HT-29 (cell line): ENCODE data around the gene GCC1. TPM values are rescaled to one million over a fixed set of nuclear protein-coding genes. Genes with fewer than 3 reads are reported as not detected.

Experiments used
- DNase-seq: peaks from one replicate; pipeline ENCODE4 v3.0.0-alpha.2; 2015; ENCODE audit warnings: low spot score
- total RNA-seq: library from RNA; depleted of rRNA; stranded (reverse); fragments of >200 nt; shearing (Covaris generic); gene quantifications from 2 replicates; pipeline ENCODE4 v1.2.3, GENCODE V29; 2014; rRNA removed

The GCC1 gene
- 14.7 and 15.1 TPM in 2 replicates for total RNA-seq

- peak; percentile 92 for DNase-seq
Measured at GRCh38 chr7:127585044-127585953, at the start of gene GCC1. Gene GCC1, minus strand, starts transcription at chr7:127585596. Its CDS starts 414 bp downstream, at chr7:127585182.

- no peak for DNase-seq
Measured at GRCh38 chr7:127632276-127632910, 47.0 kb upstream of the GCC1 start.

DNA sequence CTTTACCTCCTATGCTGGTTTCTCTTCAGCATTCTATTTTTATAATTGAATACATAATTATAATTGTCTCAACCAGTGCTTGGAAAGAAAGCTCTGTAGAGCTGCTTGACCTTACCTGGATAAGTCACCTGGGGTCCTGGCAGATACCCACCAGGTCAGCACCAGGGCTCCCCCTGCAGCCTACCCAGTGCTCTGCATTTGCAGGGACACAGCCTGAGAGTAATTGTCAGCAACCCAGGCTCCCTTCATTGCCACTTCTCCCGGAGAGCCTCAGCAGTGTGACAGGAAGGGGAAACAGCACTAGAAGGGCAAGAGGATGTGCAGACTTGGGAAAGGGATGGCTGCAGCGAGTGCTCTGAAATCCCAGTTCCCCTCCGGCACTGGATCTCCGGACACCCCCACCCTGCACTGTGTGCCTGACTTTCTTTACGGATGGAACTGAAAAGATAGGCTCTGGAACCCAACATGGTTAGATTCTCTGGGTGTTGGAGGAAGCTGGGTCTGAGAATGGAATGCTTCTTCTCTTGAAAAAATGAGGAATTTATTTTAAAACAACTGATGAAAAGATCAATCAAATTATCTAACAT lies 44.0 kb upstream of the GCC1 start:
- peak; percentile 56 for DNase-seq

DNA sequence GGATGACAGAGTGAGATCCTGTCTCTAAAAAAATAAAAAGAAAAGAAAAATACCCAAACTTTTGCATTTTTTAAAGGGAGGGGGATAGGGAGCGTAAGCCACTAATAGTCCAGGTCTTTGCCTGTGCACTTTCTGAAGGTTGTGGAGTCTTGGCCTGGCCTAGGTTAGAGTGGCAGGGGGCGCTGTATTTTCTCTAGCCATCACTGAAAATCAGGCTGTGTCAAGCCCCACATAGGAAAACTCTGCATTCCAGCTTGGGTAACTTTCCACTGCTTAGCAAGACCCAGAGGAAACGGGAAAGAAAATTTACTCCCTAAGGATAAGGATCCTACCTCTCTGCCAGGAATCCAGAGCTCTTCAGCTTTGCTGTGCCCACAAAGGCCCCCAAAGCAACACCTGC lies 43.0 kb upstream of the GCC1 start:
- DNase-seq, result no peak

GRCh38 chr7:127625331-127625730 lies 39.9 kb upstream of the GCC1 start:
- DNase-seq, result no peak

DNA sequence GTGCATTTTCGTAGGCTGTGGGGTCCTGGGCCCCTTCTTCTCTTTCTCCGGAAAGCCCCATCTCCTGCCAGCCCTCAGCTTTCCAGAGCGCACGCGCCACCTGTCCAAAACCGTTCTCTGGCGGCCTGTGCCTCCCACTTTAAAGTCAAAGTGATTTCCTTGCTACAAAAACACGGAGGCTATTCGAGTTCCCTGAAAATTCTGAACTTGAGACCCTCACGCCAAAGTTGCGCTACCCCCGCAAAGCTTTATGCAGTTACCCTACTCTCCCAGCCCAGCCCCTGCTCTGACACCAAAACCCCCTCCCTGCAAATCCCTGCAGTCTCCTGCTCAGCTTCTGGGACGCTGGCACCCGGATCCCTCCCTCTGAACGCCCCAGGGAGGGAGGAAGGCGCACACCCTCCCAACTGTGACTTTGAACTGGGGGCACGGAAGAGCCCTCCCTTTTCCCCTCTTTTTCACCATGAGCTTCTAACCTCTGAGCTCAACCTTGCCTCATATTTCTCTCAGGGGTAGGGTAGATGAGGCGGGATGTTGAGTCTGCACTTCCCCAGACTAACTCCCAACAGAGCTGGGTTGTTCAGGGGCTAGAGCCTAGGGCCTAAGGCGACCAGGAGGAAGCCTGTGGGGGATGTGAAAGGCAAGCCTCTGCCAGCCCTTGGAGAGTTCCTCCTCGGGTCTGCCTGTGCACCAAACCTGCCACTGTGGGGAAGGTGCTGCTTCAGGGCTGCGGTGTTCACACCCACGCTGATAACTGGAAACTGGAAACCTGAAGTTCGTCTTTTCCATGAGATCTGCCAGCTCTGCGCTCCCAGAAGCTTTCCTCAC lies 35.2 kb upstream of the GCC1 start:
- DNase-seq, result no peak

- DNase-seq, result no peak
Measured at GRCh38 chr7:127619681-127620405, 34.4 kb upstream of the GCC1 start.

DNA sequence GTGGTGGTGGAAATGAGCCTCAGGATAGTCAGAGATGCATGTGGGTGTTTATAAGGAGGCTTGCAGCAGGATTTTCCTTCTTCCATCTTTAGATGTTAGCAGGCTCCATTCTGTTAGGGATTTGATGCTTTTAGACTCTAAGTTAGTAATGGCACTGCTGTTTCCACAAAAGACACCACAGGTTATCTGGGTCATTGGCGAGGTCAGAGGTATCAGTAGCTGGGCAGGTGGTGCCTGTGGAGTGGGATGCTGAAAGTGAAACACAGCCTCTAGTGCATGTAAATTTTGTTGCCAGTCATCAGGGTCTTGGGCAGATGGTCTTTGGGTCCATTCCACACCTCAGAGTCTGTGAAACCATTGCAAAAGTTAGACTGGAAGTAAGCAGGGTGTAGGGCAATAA lies 33.4 kb upstream of the GCC1 start:
- no peak for DNase-seq

- DNase-seq, result no peak
Measured at GRCh38 chr7:127618042-127618441, 32.6 kb upstream of the GCC1 start, which contains the start of gene PAX4. Gene PAX4, minus strand, starts transcription at chr7:127618142. Its CDS starts 2,214 bp downstream, at chr7:127615928.

GRCh38 chr7:127616724-127617123 lies 31.3 kb upstream of the GCC1 start:
- no peak for DNase-seq

DNA sequence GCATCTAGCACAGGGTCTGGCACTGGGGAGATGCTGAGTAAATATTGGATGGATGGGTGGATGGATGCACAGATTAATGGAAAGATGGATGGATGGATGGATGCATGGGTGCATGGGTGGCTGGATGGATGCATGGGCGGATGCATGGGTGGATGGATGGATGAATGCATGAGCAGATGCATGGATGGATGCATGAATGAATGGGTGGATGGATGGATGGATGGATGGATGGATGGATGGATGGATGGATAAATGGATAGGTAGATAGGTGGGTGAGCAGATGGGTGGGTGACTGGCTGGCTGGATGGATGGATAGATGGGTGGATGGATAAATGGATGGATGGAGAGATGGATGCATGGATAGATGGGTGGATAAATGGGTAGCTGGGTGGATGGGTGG lies 26.9 kb upstream of the GCC1 start:
- no peak for DNase-seq

- DNase-seq, result no peak
Measured at GRCh38 chr7:127609297-127609696, 23.9 kb upstream of the GCC1 start.

DNA sequence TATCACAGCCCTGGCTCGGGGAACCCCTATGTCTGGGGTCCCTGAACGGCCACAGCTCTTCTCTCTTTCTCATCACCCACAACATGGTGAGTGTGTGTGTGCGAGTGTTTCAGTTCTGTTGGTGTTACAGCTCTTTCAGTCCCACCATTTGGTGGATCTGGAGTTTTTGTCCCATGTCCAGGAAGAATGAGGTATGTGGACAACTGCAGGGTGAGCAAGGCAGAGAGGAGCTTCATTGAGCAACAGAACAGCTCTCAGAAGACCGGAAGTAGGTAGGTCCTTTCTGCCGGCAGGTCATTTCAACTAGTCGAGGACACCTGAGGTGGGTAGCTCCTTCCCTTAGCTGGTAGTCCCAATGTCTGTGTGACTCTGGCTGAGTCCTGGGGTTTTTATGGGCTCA lies 23.1 kb upstream of the GCC1 start:
- no peak for DNase-seq

DNA sequence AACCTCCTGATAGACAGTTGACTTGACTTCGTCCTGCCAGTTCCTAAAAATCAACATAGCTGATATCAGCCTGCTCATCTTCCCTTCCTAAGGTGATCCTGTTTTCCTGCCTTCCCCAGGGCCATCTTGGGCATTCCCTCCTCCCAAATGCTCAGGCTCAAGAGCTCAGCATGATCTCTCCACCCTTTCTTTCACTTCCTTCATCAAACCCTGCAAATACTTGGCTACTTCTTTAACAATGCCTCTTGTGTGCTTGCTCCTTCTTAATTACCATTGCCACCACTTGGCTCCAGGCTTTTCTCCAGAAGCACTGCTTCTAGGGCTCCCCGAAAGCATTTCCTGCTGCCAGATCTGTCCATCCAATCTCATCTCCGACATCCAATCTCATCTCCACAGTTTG lies 15.5 kb upstream of the GCC1 start:
- no peak for DNase-seq

- DNase-seq, result peak; percentile 53
Measured at GRCh38 chr7:127598318-127598717, 12.9 kb upstream of the GCC1 start.

DNA sequence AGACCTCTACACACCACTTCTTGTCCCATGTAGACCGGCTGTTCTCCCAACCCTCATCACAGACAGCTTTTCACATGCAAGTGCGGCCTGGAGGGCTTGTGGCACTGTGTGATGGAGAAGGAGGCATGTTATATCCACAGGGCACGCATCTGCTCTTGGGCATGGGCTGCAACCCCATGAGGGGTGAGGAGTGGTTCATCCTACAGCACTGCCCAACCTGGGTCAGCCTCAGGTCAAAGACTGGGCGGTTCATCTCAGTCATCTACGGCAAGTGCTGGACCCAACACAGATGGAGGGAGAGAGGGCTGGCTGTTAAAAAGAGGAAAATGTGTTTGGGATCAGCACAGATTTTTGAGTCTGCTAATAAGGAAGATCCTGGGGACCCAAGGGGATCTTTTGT lies 10.3 kb upstream of the GCC1 start:
- no peak for DNase-seq

DNA sequence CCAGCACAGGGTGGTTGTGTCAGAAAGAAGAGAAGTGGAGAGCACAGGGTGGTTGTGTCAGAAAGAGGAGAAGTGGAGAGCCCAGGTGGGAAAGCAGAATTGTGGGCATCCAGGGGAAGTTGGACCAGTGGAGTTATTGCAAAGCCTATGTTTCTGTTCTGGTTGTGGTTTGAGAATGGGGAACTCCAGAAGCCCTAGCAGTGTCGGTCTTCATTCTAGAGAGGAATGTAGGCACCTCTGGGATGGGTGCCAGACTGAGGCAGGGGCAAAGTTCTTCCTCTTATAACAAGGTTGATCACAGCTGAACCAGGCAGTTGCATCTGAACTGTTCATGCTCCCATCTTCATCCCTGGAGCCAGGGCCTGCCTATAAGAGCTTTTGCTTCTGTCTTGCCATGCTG lies 9.1 kb upstream of the GCC1 start:
- DNase-seq, result no peak

DNA sequence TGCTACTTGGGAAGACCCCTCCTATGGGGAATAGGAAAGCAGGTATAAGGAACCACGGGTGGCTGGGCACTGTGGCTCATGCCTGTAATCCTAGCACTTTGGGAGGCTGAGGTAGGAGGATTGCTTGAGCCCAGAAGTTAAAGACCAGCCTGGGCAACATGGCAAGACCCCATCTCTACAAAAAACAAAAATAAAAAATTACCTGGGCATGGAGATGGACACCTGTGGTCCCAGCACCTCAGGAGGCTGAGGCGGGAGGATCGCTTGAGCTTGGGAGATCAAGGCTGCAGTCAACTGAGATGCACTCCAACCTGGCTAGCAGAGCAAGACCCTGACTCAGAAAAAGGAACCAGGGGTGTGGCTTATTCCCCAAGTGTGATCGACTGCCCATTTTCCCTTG lies 7.2 kb upstream of the GCC1 start:
- no peak for DNase-seq

DNA sequence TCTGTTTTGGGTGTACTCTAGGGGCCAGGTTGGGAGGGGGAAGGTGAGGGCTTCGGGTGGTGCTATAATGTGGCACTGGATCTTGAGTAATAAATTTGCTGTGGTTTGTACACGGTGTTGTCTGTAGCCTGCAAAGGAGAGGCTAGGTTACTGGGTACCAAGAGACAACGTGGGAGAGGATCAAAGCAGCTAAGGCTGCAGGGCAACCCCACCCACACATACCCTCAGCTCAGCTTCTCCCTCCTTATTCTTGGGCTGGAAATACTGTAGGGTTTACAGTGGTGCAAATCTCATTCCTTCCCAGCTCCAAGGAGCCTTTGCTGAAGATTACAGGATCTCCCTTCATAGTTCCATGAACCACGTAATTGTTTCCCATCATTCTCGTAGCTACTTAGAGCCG lies 6.2 kb upstream of the GCC1 start:
- no peak for DNase-seq

- DNase-seq, result no peak
Measured at GRCh38 chr7:127591189-127591588, 5.8 kb upstream of the GCC1 start.

- no peak for DNase-seq
Measured at GRCh38 chr7:127589896-127590295, 4.5 kb upstream of the GCC1 start.
